HL-60 (cell line): Measurements from ENCODE around the gene LIMA1.

ENCODE experiments used
- POLR2AphosphoS5 ChIP-seq: IDR thresholded peaks from 2 replicates; pipeline ENCODE4 v1.6.1; 2012; ENCODE audit warnings: low read depth
- SPI1 ChIP-seq: IDR thresholded peaks from 2 replicates; pipeline ENCODE4 v1.6.1; 2012; ENCODE audit warnings: low read depth, mild to moderate bottlenecking, borderline replicate concordance
- TF ChIP-seq, protein P1 (sequence below): IDR thresholded peaks from one replicate; pipeline ENCODE4 v1.5.1; 2011; ENCODE audit warnings: low read length, control low read depth, inconsistent platforms; ENCODE audit not compliant: insufficient read depth
- TF ChIP-seq, protein P2 (sequence below): IDR thresholded peaks from 2 replicates; pipeline ENCODE4 v1.6.1; 2012; ENCODE audit warnings: low read depth; ENCODE audit not compliant: insufficient replicate concordance

DNA sequence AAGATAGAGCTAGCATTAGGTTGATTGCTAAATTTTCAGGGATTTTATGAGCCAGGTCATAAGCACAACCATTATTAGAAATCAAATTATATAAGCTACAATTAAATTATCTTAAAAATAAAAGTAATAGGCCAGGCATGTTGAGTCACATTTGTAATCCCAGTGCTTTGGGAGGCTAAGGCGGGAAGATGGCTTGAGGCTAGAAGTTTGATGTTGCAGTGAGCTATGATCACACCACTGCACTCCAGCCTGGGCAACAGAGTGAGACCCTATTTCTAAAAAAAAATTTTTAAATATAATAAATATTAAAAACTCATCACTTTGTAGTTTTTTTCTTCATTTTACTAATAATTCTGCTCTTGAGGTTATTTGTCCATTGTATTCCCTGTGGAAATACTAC lies 1.9 kb upstream of the LIMA1 start:
- TF ChIP-seq, protein P1, sequence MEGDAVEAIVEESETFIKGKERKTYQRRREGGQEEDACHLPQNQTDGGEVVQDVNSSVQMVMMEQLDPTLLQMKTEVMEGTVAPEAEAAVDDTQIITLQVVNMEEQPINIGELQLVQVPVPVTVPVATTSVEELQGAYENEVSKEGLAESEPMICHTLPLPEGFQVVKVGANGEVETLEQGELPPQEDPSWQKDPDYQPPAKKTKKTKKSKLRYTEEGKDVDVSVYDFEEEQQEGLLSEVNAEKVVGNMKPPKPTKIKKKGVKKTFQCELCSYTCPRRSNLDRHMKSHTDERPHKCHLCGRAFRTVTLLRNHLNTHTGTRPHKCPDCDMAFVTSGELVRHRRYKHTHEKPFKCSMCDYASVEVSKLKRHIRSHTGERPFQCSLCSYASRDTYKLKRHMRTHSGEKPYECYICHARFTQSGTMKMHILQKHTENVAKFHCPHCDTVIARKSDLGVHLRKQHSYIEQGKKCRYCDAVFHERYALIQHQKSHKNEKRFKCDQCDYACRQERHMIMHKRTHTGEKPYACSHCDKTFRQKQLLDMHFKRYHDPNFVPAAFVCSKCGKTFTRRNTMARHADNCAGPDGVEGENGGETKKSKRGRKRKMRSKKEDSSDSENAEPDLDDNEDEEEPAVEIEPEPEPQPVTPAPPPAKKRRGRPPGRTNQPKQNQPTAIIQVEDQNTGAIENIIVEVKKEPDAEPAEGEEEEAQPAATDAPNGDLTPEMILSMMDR: no peak
- TF ChIP-seq POLR2AphosphoS5 (no peak), SPI1 (no peak)
- TF ChIP-seq, protein P2, sequence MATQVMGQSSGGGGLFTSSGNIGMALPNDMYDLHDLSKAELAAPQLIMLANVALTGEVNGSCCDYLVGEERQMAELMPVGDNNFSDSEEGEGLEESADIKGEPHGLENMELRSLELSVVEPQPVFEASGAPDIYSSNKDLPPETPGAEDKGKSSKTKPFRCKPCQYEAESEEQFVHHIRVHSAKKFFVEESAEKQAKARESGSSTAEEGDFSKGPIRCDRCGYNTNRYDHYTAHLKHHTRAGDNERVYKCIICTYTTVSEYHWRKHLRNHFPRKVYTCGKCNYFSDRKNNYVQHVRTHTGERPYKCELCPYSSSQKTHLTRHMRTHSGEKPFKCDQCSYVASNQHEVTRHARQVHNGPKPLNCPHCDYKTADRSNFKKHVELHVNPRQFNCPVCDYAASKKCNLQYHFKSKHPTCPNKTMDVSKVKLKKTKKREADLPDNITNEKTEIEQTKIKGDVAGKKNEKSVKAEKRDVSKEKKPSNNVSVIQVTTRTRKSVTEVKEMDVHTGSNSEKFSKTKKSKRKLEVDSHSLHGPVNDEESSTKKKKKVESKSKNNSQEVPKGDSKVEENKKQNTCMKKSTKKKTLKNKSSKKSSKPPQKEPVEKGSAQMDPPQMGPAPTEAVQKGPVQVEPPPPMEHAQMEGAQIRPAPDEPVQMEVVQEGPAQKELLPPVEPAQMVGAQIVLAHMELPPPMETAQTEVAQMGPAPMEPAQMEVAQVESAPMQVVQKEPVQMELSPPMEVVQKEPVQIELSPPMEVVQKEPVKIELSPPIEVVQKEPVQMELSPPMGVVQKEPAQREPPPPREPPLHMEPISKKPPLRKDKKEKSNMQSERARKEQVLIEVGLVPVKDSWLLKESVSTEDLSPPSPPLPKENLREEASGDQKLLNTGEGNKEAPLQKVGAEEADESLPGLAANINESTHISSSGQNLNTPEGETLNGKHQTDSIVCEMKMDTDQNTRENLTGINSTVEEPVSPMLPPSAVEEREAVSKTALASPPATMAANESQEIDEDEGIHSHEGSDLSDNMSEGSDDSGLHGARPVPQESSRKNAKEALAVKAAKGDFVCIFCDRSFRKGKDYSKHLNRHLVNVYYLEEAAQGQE: no peak
